HEK293 (cell line): ENCODE data around the gene SLC28A1.

Experiments
- FEZF1 ChIP-seq: fragments of 450-650 bp; formaldehyde crosslinking; IDR thresholded peaks from 2 replicates; pipeline ENCODE4 v1.5.1; 2016; ENCODE audit warnings: missing biosample characterization, missing genetic modification characterization
- SP3 ChIP-seq: fragments of 450-650 bp; formaldehyde crosslinking; IDR thresholded peaks from 2 replicates; pipeline ENCODE4 v1.5.1; 2016; ENCODE audit warnings: missing biosample characterization, missing genetic modification characterization
- YY1 ChIP-seq: fragments of 450-650 bp; formaldehyde crosslinking; IDR thresholded peaks from 2 replicates; pipeline ENCODE4 v1.5.1; 2018; ENCODE audit warnings: missing biosample characterization, missing genetic modification characterization
- ZBTB8A ChIP-seq: fragments of 450-650 bp; formaldehyde crosslinking; IDR thresholded peaks from 2 replicates; pipeline ENCODE4 v1.5.1; 2016; ENCODE audit warnings: missing biosample characterization, missing genetic modification characterization
- ZNF140 ChIP-seq: fragments of 450-650 bp; formaldehyde crosslinking; IDR thresholded peaks from 2 replicates; pipeline ENCODE4 v1.5.1; 2016; ENCODE audit warnings: missing biosample characterization, missing genetic modification characterization
- TF ChIP-seq, protein P1 (sequence below): fragments of 450-650 bp; formaldehyde crosslinking; IDR thresholded peaks from 2 replicates; pipeline ENCODE4 v1.5.1; 2016; ENCODE audit warnings: missing biosample characterization, missing genetic modification characterization
- TF ChIP-seq, protein P2 (sequence below): fragments of 450-650 bp; formaldehyde crosslinking; IDR thresholded peaks from 2 replicates; pipeline ENCODE4 v1.5.1; 2016; ENCODE audit warnings: missing biosample characterization, missing genetic modification characterization
- TF ChIP-seq, protein P3 (sequence below): fragments of 450-650 bp; formaldehyde crosslinking; IDR thresholded peaks from 2 replicates; pipeline ENCODE4 v1.5.1; 2016; ENCODE audit warnings: missing biosample characterization, missing genetic modification characterization

DNA sequence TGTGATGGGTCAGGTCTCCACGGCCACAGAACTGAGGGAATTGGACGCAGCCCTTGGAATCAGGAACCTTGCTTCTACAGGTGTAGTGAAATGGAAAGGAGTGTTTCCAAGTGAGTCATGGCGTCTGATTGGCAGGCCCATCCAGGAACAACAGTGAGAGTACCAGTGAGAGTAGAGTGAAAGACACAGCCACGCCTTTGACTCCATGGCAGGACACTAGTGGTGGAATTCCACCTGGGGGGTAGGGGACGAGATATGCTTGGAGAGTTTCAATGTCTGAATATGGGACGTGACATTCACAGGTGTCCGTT is 3.0 kb upstream of the SLC28A1 start:
- TF ChIP-seq, protein P1, sequence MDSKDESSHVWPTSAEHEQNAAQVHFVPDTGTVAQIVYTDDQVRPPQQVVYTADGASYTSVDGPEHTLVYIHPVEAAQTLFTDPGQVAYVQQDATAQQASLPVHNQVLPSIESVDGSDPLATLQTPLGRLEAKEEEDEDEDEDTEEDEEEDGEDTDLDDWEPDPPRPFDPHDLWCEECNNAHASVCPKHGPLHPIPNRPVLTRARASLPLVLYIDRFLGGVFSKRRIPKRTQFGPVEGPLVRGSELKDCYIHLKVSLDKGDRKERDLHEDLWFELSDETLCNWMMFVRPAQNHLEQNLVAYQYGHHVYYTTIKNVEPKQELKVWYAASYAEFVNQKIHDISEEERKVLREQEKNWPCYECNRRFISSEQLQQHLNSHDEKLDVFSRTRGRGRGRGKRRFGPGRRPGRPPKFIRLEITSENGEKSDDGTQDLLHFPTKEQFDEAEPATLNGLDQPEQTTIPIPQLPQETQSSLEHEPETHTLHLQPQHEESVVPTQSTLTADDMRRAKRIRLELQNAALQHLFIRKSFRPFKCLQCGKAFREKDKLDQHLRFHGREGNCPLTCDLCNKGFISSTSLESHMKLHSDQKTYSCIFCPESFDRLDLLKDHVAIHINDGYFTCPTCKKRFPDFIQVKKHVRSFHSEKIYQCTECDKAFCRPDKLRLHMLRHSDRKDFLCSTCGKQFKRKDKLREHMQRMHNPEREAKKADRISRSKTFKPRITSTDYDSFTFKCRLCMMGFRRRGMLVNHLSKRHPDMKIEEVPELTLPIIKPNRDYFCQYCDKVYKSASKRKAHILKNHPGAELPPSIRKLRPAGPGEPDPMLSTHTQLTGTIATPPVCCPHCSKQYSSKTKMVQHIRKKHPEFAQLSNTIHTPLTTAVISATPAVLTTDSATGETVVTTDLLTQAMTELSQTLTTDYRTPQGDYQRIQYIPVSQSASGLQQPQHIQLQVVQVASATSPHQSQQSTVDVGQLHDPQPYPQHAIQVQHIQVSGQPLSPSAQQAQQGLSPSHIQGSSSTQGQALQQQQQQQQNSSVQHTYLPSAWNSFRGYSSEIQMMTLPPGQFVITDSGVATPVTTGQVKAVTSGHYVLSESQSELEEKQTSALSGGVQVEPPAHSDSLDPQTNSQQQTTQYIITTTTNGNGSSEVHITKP (tag by site-specific recombination), result no peak
- TF ChIP-seq FEZF1 (tag by site-specific recombination), result no peak
- TF ChIP-seq ZNF140 (tag by site-specific recombination), result no peak
- TF ChIP-seq, protein P2, sequence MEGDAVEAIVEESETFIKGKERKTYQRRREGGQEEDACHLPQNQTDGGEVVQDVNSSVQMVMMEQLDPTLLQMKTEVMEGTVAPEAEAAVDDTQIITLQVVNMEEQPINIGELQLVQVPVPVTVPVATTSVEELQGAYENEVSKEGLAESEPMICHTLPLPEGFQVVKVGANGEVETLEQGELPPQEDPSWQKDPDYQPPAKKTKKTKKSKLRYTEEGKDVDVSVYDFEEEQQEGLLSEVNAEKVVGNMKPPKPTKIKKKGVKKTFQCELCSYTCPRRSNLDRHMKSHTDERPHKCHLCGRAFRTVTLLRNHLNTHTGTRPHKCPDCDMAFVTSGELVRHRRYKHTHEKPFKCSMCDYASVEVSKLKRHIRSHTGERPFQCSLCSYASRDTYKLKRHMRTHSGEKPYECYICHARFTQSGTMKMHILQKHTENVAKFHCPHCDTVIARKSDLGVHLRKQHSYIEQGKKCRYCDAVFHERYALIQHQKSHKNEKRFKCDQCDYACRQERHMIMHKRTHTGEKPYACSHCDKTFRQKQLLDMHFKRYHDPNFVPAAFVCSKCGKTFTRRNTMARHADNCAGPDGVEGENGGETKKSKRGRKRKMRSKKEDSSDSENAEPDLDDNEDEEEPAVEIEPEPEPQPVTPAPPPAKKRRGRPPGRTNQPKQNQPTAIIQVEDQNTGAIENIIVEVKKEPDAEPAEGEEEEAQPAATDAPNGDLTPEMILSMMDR, result no peak
- no peak for TF ChIP-seq YY1 (tag by site-specific recombination)
- no peak for TF ChIP-seq ZBTB8A (tag by site-specific recombination)
- no peak for TF ChIP-seq SP3 (tag by site-specific recombination)
- TF ChIP-seq, protein P3, sequence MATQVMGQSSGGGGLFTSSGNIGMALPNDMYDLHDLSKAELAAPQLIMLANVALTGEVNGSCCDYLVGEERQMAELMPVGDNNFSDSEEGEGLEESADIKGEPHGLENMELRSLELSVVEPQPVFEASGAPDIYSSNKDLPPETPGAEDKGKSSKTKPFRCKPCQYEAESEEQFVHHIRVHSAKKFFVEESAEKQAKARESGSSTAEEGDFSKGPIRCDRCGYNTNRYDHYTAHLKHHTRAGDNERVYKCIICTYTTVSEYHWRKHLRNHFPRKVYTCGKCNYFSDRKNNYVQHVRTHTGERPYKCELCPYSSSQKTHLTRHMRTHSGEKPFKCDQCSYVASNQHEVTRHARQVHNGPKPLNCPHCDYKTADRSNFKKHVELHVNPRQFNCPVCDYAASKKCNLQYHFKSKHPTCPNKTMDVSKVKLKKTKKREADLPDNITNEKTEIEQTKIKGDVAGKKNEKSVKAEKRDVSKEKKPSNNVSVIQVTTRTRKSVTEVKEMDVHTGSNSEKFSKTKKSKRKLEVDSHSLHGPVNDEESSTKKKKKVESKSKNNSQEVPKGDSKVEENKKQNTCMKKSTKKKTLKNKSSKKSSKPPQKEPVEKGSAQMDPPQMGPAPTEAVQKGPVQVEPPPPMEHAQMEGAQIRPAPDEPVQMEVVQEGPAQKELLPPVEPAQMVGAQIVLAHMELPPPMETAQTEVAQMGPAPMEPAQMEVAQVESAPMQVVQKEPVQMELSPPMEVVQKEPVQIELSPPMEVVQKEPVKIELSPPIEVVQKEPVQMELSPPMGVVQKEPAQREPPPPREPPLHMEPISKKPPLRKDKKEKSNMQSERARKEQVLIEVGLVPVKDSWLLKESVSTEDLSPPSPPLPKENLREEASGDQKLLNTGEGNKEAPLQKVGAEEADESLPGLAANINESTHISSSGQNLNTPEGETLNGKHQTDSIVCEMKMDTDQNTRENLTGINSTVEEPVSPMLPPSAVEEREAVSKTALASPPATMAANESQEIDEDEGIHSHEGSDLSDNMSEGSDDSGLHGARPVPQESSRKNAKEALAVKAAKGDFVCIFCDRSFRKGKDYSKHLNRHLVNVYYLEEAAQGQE (tag by site-specific recombination), result no peak
